ENCODE measurements around the gene OPA3.

OPA3 gene

DNA sequence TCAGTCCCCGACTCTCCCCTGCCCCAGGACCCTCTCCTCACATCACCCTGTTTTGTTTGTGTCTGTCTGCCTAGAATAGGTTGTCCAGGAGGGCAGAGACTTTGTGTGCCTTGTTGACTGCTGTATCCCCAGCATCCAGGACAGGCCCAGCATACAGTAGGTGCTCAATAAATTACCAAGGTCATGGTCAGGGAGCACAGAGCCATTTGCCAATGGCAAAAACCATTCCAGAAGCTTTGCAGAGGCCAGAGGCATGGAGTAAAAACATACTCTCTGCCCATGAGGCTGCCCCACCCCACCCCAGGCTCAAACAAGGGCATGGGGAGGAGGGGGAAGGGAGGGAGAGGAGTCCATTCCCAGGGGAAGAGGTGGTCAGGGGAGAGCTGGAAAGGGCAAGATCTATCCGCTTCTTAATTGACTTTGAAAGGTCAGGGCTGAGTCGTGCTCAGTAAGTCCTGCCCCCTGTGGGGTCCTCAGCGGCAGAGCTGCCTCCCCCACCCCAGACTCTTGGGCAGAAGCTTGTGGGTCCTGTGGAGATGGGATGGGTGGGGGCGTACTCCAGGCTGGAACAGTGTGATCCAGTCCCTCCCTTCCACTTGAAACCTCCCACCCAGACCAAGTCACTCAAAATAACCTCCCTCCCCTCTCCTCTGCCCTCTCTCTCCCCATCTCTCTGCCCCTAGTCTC lies 13.0 kb upstream of the OPA3 start:
- FAIRE-seq = no peak

DNA sequence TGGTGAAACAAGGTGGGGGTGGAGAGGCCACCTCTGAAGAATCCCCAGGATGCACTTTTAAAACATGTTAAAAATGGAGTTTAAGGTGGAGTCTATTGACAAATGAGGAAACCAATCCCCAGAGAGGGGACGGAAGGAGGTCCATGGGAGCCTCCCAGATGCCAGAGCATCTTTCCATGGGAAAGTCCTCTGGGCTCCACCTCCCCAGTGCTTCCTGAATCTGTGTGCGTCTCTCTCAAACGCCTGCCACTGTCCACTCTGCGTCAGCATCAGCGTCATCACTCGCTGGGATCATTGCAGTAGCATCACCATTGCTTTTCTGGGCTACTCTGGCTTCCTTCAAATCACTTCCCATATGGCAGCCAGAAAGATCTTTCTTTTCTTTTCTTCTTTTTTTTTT lies 11.2 kb upstream of the OPA3 start:
- FAIRE-seq = no peak

GRCh38 chr19:45593520-45593919 lies 8.9 kb upstream of the OPA3 start:
- FAIRE-seq = no peak

- no peak for FAIRE-seq
These were observed 7.8 kb upstream of the OPA3 start for GRCh38 chr19:45592366-45592765.

- no peak for FAIRE-seq
These were observed 7.0 kb upstream of the OPA3 start for GRCh38 chr19:45591638-45592005.

DNA sequence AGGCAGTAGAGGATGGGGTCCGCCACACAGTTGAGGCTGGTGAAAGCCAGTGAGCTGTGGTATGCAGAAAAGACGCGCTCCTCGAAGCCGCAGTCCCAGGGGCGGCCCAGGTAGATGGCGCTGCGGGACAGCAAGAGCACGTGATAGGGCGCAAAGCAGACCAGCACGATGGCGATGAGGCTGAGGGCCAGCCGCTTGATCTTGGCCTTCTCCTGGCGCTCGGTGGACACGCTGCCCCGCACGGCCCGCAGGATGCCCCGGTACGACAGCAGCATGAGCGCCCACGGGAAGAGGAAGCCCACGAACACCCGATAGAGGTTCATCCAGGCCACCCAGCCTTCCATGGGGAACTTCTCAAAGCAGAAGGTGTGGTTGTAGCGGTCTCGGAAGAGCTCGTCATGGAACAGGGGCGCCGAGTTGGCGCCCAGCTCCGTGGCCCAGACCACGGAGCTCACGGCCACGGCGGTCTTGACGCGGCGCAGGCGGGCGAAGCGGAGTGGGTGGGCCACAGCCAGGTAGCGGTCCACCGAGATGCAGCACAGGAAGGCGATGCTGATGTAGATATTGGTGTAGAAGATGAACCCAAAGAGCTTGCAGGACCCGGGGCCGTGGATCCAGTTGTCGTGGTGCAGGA lies 6.5 kb upstream of the OPA3 start:
- no peak for FAIRE-seq

- no peak for FAIRE-seq
These were observed 5.8 kb upstream of the OPA3 start for GRCh38 chr19:45590300-45591003.

- FAIRE-seq = no peak
These were observed 5.2 kb upstream of the OPA3 start for GRCh38 chr19:45589768-45590167.

DNA sequence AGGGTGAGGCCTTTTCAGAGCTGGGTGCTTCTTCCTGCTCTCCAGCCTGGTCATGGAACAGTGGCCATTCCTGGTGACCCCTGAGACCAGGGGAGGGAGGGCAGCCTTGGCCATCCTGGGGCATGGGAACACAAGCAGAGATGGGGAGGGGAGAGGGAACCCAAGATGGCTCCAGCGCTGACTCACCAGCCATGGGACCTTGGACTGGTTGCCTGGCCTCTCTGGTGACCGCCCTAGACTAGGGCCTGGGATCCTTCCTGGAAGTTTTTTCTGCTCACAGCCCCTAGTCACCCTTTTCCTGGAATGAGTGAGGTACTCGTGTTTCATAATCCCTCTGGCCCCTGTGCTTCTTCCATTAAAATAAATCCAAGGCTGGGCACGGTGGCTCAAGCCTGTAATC lies 3.3 kb upstream of the OPA3 start:
- FAIRE-seq = no peak

DNA sequence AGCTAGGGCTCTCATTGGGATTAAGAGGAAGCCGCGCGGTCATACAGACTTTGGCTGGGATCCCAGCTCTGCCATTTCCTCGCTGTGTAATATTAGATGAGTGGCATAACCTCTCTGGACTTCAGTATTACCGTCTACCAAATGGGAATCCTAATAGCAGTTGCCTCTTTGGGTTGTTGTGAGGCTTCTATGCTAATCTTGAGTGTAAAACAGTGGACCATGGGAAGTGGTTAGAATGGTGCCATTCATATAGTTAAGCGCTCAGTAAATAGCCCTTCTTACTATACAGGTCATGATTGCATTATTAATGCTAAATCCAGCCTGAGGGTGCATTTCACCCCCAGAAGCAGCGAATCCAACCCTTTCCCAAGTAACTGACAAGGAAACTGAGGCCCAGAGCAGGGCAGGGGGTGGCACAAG lies 566 bp upstream of the OPA3 start:
- no peak for FAIRE-seq

- no peak for FAIRE-seq
These were observed 3.0 kb downstream of the OPA3 start for GRCh38 chr19:45581576-45581975.

DNA sequence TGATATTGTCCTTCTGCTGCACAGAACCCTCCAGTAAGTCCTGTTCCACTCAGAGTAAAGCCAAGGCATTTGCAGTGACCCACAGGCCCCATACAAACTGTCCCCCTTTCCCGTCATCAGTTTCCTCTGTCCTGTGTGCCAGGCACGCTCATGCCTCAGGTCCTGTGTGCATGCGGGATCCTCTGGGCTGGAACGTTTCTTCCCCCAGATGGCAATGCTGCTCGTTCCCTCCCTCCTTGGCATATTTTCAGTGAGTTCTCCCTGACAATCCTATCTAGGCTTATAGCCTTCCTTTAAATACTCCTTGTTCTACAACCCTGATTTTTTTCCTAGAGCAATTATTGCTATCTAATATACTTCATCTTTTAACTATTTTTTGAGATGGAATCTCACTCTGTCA lies 5.7 kb downstream of the OPA3 start:
- no peak for FAIRE-seq

DNA sequence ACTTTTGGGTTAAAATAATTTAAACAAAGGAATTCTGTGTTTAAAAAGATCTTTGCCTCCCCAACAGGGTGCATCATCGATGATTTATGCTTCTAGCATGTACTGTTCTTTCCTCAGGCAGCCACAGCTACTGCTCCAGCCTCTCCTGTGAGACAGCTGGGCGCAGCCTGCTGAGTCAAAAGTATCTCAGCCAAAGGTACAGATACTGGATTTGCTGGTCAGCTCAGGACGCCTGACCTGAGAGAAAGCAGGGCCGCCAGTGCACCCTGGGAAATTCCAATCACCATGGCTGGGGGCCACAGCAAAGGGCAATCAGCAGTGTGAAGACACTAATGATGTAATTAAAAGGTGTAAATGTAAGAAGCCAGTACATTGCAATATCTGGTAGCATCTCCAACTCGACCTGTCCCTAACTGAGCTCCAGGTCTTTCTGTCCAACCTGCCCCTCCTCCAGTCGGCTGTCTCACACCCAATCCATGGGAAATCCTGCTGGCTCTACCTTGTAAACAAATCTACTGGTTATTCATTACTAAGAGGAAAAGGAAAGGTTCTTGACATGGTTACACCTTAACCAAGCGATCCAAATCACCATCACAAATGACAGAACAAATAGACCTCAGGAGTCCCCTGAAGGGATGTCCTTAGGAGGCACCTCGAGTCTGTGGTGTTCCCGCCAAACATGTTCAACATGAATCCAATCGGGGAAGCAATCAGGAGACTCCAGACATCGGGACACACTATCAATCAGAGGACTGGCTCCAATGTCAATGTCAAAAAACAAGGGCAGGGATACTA lies 7.3 kb downstream of the OPA3 start:
- no peak for FAIRE-seq

DNA sequence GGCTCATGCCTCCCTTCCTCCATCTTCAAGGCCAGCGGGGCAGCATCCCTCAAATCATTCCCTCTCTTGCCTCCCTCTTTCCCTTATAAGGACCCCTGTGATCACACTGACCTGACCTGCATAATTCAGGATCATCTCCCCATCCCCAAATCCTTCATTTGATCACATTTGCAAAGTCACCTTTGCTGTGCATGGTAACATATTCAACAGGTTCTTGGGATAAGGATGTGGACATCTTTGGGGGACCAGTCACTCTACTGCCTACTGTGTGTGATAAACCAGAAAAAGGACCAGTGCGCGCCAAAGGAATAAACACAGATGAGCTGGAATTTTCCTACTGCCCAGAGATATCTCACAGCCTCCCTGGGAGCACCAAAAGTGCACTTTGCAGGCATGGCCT lies 7.9 kb downstream of the OPA3 start:
- no peak for FAIRE-seq

GRCh38 chr19:45575216-45575615 lies 9.4 kb downstream of the OPA3 start:
- FAIRE-seq = no peak

DNA sequence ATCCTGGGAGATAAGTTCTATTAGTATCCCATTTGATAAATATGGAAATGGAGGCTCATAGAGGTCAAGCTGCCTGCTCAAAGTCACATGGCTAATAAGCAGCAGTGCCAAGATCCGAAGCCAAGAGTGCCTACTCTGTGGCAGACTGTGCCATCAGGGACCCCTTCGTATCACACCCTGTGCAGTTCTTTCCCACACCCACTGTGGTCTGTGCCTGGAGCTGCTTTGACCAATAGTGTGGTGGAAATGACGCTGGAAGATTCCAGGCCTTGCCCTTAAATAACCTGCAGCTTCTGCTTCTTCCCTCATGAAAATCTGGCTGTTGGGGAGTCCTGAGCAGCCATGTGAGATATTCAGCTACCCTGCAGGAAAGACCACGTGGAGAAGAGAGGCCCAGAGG lies 10.1 kb downstream of the OPA3 start:
- no peak for FAIRE-seq

DNA sequence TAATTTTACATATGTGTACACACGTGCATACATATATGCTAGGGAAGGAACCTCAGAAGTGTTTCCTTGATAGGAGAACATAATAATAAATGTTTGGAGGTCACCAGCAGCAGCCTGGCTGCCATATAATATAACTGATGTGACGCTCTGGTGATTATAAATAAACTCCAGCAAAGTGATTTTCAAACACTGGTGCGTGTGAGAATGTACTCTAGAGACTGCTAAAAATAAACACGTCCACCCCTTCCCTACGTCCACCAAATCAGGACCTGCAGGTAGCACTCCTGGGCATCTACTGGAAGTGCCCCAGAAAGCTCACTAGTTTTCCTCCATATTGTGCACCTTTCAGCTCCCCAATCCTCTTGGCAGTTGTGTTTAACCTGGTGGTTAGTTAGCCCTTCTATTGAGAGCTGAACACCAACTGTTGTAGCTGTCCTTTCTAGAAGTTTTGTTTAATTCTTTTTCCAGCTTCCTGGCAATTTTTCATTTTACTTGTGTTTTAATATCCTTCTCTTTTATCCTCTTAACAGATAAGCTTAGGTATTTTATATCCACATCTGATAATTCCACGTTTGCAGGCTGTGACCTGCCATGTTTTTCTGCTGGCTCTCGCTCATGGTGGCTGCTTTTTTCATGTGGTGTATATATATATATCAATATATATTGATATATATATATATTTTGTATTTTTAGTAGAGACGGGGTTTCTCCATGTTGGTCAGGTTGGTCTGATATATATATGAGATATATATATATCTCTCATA lies 13.0 kb downstream of the OPA3 start:
- no peak for FAIRE-seq

DNA sequence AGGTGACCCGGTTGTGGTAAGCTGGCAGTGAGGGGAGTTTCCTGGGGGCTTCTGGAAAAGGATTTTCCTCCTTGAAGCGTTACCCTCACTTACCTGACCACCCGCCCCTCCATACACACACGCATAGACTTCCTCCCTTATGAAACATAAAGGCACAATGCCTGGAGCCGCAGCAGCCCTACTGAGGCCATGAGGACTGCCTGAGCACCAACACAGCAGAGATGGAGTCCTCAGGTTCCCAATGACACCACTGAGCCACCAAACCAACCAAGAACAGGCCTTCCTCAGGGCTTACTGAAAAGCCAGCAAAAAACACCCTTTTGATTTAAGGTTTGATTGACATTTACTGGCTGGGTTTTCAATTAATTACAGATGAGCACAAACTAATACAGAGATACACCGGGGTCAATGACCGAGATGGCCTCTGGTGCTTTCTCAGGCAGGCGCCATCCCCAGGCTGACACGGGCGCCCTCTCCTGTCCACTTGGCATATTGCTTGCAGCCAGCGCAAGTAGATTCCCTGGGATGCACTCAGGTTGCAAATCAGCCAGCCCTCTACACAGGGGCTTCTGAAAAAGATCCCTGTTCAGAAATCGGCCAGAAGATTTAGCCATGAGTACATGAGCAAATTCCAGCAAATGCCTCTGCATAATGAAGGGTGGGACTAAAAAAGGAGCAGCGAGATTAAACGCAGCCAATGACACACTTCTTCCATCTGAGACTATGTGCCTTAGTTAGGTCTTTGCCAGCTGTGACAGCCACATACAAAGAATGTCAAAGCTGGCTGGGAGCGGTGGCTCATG lies 14.8 kb downstream of the OPA3 start:
- peak; percentile 66 for FAIRE-seq

GRCh38 chr19:45568732-45569131 lies 15.9 kb downstream of the OPA3 start:
- peak; percentile 74 for FAIRE-seq

DNA sequence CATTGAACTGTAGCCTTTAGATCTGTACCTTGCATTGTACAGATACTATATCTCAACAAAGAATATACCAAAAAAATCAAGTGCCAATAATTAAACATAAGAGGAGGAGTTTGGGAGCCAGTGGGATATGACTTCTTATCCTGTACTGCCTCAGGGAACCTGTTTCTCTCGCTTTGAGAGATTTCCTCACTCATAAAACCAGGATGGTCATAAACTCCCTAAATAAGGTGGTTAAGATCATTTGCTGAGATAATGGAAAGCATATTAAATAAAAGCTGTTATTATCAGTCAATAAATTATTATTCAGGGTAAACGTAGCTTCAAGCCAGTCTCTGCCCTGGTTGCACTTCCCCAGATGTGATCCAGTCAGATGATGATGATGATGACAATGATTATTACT lies 17.0 kb downstream of the OPA3 start:
- no peak for FAIRE-seq

DNA sequence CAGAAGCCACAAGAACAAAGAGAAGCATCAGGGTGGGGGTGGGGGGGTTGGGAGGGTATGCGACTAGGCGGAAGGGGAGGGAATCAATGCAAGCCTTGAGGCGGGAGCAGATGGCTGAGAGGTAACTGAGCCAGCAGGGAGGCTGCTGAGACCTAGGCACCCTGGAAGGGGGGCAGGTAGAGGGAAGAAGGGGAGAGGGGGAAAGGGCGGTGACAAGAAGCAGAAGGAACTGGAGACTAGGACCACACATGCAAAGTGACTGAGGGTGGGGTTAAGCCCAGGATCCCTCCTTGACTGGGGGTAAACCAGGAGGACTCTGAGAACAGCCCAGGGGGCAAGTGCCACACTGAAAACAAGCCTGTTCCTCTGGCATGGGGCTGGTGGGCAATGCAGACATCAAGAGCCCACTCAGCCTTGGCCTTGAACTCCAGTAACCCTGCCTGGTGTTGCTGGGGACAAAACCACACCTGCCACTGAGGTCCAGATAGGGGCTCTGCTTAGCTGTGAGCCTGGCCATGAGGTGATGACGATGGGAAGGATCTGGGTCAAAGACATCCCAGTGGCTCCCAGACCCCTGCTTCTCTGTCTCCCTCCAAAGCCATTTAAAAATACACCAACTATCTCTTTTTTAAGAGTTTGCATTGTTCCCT lies 20.3 kb downstream of the OPA3 start:
- no peak for FAIRE-seq

All from A204.1 (cell line).